ENCODE data around the gene FLT1.

FLT1 gene

DNA sequence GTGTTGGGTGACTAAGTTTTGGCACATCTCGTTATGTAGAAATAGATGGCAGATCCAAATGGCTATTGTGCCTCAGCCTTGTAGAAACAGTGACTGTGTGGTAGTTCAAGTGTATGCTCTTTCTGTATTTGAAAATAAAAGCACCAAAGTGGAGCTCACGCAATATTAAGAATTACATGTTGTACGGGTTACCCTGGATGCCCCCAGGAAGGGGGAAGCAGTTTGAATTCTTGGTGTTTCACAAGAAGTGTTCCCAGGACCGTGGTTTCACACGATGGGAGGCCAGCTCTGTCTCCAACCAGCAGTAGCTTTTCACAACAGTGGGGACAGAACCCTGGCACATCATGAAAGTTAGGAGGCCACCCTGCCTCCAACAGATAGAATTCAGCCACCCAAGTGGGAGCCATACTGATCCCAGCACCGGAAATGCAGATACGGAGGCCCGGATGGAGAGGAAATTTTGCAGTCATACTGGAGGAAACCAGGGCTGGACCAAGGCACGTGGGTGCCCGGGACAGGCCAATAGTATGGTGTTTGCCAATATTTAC lies 8.9 kb downstream of the FLT1 start:
- DNase-seq = no peak

DNA sequence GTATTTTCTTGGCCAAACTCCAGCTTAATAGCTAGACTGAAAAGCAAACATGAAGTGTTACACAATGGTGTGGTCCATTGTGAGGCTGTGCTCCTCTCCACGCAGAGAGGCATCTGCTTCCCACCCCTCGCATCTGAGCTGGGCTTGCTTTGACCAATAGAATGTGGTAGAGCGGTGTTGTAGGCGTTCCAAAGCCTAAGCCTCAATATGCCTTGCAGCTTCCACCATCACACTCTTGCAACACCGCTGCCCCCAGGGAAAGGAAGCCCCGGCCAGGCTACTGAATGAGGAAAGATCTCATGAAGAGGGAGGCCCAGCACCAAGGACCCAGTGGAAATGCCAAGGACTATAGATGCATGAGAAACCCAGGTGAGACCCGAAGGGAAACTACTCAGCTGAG lies 9.4 kb downstream of the FLT1 start:
- no peak for DNase-seq

DNA sequence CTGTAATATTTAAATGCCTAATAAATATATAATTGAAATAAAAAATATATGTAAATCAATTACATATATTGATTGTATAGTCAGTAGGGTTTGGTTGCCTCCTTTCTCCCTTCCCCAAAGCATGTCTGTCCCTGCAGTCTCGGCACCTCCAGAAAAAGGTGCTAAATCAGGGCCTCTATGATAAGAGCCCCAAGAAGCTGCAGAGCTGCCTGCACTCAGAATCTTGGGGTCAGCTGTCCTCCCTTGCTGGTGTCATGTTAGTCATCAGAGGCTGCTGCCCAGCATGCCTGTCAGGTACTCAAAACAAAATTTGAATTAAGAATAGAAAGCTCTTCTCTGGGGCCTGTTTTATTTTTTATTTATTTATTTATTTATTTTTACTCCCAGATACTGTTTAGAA lies 9.8 kb downstream of the FLT1 start:
- no peak for DNase-seq

DNA sequence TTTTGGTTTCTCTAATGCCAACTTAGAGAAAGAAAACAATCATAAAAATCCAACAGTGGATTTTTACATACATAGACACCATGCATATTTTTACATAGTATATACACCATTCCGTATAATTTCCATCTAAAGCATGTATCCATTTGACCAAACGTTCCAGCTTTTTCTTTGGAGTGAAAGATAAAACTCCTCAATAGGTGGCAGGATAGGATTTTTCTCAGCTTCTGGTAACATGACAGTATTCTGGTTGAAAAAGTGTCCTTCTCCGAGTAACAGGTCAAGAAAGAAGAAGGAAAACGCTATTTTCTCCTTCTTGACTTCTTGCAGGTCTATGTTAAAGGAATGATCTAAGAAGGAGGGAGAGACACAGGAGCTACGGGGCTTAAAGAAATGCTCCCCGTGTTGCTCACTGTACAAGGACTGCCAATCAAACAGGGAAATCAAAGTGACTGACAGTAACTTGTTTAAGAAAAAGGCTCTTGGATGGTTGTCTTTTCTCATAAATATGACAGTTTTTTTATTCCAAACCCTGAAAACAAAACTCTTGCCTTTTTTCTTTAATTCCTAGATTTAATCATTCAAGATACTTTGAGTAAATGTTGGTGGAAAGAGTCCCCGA lies 11.5 kb downstream of the FLT1 start:
- no peak for DNase-seq

DNA sequence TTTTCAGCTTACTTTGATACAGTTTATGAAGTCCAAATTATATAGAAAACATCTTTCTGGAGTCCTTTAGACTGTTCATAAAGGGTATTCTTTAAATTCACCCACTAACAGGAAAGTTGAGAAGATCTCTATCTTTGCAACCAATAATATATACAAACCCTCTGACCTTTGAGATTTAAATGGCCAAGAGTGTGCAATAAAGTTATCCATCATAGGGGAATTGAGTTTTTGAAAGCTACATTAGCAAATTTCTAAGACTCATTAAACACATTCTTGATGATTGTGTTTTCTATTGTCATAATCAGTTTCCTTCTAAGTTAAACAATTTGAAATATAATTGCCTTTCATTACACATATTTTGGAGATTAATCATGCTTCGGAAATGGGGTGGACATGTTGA lies 15.9 kb downstream of the FLT1 start:
- no peak for DNase-seq

DNA sequence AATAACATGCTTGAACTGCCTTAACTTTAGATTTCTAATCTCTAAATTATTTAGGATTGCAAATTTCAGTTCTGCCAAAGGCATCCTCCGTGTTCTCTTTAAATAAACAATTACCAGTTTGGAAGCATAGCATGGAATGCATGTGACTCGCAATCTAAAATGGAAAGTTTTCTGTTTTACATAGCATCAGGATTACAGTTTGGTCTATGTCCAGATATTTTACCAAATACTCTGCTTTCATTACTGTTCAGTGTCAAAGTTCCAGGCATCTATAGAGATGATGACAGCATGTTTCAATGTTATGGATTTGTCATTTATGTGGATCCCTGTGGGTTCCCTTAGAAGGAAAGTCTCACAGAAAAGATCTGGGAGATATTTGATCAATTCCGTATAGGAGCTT lies 16.8 kb downstream of the FLT1 start:
- DNase-seq = peak; percentile 27

DNA sequence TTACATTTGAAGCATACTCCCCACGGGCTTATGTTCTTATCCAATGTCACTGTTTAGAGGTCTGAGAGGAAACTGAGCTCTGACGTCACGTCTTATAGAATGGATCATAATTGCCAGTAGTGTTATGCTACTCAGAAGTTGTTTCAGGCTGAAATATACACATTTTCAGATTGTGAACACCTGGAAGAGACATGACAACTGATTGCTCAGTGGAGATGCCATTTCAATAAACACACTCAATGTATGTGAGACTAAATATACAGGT lies 17.3 kb downstream of the FLT1 start:
- DNase-seq = no peak

DNA sequence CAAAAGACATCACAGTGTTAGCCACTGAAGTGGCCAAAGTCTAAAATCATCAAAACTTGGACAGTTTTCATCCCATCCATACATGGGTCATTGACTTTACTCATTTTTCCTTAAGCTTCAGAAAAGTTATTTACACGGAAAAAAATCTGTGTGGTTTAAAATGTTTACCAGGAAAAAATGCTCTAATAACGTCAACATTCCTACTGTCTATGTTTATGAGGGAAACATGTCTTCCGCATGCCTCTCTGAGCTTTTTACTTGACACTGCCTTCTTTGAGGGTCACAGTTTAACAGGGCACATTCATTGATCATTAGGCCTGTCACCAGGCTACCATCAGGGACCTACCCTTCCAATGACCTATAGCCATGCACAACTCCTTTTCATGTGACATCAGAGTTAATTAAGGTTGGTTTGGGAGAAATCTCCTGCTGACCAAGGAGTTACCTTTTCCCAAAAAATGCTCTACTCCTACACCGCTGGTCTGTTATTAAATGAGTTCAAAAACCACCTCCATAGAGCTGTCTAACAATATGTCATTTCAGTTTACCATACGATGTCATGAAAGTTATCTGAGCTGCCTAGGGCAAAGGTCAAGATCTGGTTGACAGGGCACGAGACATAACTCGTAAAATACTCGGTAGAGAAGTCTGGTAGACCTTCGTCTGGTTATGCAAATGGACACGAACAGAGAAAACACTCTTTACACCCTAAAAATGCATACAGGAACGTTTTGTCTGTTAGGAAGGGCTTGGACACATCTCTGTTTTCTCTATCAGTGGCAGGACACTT lies 17.8 kb downstream of the FLT1 start:
- DNase-seq = no peak

DNA sequence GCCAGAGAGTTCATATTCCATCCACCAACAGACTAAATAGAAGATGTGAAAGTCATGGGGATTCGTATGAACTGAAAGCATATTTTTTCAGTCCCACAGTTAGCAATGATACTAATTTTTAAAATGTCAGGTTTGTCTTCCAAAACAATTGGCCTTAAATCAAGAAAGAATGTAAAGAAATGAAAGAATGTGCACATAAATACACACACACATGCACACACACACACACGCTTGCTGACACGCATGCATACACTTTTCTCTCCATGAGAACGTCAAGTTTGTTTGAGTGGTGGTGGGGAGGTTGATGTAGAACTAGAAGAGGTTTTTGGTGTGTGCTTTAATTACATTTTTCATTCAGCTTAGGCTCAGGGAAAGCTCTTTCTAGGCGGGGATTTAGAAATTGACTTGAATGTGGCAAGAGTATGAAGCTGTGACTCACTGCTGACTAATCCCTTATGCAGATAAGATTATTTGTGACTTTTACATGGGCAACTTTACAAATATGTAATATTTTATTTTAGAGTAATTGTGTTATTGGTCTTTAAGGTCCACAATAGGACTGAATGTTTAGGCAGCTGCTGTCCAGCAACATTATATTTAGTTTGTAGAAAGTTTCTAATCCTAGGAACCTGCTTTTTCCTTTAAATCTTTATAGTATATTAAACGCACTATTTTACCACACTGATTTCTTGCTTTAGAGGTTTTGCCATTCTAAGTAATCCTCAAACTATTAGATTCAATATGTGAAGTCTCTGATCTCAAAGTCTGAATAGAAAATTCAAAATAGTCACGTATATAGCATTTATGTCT lies 18.8 kb downstream of the FLT1 start:
- DNase-seq = peak; percentile 46

DNA sequence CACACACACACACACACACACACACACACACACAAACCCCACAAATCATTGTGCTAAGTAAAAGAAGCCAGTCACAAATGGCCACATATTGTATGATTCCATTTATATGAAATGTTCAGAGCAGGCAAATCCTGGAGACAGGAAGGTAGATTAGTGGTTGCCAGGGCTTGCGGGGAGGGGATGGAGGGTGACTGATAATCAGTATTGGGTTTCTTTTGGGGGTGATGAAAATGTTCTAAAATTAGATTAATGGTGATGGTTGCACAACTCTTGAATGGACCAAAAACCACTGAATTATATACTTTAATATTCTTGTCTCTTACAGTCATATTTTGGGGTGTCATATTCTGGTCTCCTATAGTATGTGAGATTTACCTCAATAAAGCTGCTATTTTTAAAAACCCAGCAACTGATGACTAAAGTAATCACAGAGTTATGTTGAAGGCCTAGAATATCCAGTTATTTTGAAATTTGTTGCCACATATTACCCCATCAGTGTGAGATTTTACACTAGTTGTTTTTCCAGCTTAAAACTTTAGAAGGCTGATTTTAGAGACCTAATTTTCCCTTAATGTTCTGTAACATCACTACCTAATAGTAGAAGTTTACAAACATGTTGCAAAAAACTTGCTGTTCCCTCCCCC lies 20.3 kb downstream of the FLT1 start:
- no peak for DNase-seq

DNA sequence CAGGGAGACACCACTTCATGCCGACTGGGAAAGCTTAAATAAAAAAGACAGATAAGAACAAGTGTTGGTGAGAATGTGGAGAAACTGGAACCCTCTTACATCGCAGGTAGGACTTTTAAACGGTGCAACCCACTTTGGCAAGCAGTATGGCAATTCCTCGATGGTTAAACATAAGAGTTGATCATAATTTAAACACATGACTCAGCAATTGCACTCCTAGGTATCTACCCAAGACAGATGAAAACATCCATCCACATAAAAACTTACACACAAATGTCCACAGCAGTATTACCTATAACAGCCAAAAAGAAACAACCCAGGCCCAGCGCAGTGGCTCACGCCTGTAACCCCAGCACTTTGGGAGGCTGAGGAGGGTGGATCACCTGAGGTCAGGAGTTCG lies 21.9 kb downstream of the FLT1 start:
- no peak for DNase-seq

DNA sequence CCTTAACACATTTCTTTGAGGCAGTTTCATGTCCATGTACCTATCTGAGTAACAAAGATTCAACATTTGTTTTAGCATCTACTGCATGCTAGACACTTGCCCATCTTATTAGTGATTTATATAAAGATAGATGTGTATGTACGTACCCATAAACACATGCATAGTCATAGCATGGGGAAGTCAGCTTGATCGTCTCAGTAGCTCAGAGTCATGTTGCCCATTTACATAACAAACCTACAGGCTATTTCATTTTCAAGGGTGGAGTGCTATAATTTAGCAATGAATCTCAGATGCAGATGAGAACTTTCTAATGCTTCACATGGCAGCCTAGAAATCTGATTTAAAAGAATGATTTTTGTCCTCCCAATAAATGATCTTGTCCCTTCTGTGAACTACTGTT lies 23.5 kb downstream of the FLT1 start:
- no peak for DNase-seq

DNA sequence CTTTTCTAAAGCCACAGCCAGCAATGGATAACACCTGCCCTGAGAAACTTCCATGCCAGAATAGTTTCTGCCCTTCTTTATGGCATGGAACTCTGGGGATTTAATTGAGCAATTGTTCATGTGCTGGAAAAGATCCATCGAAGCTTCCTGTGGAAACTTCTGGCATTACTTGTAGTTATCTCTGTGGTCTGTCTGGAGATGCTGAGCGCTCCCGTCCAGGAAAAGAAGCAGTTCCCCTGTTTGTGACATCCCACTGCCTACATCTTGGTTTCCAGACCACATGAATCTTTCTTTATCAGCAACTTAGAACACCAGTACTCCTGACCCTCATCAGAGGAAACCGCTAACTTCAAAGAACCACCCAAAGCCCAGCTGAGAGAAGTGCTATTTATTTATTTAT lies 24.6 kb downstream of the FLT1 start:
- no peak for DNase-seq

DNA sequence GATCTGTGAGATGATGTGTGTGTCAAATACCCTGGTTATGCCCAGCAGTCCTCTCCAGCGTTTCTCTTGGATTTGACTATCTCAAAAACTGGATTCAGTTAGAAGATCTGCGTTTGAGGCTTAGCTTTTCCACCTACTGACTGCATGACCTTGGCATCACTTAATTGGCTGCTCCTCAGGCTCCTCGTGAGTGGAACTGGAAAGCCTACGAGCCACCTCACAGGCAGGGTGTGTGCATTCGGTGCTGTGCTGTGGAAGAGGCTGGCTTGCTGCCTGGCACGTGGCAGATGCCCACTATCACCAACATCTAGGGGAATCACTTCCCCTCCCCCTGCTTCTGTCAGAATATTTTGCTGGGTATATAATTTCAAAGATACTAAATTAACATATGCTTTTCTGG lies 25.6 kb downstream of the FLT1 start:
- no peak for DNase-seq

DNA sequence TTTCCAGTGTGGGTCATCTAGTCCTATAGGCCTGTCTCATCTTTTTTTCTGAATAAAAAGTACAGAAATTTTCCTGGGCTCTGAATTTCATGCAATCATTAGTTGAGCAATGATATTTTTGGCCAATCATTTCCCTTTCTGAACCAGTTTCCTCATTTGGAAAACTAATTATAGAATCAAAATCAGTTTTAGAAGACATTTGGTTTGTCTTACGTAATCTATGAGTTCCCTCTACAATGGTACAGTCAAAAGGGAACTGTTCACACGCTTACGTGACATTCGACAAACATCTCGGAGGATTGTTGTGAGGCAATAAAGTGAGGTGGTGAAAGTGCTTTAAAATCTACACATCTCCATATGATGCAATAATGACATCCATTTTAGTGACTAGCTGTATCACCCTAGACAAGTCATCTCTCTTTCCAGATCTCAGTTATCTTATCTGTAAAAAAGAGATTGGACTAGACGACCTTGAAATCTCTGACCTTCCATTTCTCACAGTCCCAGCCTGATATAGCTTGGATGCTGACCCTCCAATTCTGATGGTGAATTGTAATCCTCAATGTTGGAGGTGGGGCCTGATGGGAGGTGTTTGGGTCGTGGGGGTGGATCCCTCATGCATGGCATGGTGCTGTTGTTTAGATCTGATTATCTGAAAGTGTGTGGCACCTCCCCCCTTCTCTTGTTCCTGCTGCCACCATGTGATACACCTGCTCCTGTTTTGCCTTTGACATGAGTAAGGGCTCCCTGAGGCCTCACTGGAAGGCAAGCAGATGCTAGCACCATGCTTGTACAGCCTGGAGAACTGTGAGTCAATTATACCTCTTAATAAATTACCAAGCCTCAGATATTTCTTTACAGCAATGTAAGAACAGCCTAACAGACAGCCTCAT lies 26.7 kb downstream of the FLT1 start:
- no peak for DNase-seq

DNA sequence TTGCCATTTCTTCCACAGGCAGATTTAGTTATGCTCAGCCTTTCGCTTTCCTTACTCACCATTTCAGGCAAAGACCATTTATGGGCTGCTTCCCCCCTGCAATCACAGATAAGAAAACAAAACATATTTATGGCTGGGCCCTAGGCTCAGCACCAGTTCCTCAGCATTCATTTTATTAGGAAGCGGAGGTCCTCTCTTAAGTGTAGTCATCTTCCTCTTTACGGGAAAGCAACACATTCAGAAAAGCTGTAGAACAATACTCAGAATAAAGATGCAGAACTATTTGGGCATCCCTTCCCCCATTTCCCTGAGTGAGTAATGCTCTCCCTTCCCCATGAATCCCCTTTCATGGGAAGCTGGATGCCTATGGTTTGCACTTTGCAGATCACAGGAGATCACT lies 27.9 kb downstream of the FLT1 start:
- no peak for DNase-seq

DNA sequence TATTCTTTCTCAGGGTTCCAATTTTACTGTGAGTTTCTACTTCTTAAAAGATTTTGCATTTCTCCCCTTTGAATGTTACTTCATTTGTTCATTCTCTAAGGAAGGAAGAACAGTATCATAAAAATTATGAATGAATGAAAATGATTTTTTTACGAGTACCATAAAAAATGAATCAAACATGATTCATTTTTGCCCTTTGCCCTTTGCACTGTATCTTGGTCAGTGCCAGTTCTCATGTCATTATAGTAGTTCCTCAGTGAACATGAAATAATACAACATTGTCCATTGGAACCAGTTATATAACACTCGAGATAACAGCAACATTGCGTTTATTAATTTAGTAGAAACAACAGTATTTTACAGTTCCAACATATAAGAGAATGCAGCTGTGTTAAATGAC lies 28.8 kb downstream of the FLT1 start:
- DNase-seq = no peak

DNA sequence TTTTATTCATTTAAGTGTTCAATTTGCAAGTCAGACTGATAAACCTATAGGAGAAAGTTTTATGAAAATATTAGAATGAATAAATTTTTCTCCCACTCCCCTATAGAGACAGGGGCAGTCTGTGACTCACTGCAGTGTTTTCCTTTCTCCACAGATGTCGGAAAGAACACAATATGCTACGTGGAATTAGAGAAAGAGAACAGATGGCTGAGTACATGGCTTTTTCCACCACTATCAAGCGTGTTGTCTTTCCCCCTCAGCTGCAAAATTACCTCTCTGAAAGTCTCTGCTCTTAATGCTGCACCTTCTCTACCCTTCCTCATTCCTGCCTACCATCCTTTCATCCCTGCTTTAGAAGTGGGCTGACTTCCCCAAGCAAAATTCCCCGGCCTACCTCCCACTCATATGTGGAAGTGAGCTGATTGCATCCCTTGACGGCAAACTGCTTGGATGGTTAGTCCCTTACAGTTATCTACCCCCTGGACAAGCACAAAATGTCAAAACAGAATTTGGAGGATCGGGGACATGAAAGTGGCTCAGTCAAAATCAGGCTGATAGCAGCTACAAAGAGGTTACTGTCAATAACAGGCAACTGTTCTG lies 30.0 kb downstream of the FLT1 start:
- no peak for DNase-seq

DNA sequence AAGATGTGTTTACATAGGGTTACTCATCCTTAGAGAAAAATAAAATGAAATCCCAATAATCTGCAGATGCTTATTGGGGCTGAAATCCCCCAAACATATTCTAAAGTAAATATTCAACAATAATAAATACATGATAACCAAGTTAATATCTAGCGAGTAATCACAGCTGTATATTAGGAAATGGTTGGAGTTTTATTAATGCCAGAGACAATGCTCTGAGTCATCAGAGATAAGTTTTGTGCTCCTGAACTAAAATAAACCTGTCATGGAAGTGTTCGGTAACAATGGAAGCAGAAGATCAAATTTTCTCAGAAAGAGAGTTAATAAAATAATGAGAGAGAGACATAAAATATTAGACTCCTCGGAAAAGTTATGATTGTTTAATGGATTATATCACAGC lies 31.4 kb downstream of the FLT1 start:
- no peak for DNase-seq

DNA sequence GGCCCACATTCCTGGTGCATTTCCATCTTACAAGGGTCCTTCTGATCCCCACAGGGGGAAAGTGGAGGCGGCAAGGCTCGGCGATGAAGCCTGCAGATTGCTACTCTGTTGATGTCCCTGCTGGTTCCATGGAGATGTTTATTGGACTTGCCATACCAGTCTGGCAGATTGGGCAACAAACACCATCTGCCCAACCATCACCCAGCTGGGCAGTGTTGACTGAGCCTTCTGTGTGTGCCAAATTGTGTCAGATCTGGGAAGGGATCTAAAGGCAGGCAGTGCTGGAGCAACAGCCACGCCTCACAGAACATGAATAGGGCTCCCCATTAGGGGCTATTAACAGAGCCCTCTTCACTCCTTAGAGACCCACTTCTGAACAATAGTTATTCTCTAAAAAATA lies 35.0 kb downstream of the FLT1 start:
- no peak for DNase-seq

DNA sequence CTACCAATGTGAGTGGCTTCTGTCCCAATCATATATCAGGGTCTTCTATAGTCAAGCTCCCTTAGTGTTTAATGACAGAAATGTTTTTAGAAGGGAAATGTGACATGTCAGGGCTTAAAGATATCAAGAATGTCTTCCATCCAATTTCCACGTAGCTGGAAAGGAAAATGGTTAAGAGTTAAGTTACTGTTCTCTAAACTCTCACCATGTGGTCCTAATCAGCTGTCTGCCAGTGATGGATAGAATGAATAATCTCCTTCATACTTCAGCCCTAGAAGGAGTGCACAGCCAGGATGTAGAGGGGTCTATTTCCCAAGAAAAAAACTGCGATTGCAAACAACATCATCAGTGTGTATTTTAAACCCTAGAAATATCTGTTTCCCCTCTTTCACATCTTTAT lies 36.3 kb downstream of the FLT1 start:
- no peak for DNase-seq

DNA sequence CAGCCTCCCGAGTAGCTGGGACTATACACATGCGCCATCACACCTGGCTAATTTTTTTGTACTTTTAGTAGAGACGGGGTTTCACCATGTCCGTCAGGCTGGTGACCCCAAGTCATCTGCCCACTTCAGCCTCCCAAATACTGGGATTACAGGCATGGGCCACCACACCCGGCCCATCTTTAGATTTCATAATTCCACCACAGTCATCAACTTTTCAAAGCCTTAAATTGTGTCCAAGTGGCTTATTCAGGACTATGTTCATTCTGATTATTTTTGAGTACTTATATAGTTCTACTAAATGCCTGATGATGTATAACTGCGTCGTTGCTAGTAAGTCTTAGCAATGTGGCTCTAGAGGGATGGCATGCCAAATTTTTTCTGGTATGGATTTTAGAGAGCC lies 36.9 kb downstream of the FLT1 start:
- DNase-seq = no peak

All from amniotic stem cell (primary cell).